Measurements from ENCODE around the gene SERP1.

DNA sequence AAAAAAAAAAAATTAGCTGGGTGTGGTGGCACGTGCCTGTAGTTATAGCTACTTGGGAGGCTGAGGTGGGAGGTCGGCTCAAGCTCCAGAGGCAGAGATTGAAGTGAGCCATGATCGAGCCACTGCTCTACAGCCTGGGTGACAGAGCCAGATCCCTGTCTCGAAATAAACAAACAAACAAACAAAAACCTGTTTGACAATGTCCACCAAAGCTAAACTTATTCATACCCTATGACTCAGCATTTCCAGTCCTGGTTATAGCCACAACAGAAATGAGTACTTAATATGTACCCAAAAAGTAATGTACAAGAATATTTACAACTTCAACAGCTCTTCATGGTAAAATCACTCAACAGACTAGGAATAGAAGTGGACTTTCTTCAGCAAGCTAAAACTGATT lies 31.1 kb downstream of the SERP1 start:
- TF ChIP-seq, protein P1, sequence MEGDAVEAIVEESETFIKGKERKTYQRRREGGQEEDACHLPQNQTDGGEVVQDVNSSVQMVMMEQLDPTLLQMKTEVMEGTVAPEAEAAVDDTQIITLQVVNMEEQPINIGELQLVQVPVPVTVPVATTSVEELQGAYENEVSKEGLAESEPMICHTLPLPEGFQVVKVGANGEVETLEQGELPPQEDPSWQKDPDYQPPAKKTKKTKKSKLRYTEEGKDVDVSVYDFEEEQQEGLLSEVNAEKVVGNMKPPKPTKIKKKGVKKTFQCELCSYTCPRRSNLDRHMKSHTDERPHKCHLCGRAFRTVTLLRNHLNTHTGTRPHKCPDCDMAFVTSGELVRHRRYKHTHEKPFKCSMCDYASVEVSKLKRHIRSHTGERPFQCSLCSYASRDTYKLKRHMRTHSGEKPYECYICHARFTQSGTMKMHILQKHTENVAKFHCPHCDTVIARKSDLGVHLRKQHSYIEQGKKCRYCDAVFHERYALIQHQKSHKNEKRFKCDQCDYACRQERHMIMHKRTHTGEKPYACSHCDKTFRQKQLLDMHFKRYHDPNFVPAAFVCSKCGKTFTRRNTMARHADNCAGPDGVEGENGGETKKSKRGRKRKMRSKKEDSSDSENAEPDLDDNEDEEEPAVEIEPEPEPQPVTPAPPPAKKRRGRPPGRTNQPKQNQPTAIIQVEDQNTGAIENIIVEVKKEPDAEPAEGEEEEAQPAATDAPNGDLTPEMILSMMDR (IDR thresholded peaks at IDR 0.05): no peak
- TF ChIP-seq POLR2A (IDR thresholded peaks at IDR 0.05): no peak
